ENCODE results near the gene RAB23. TPM values are rescaled to one million over a fixed set of nuclear protein-coding genes. Genes with fewer than 3 reads are reported as not detected.

Gene RAB23
- total RNA-seq, 1 experiment from 2014 or later, result 11.7 TPM

GRCh38 chr6:57221191-57221935, 744 bp downstream of the RAB23 start:
- RAD21 ChIA-PET (ENCODE audit: low non-redundant PET in 1 of 2, low total read pairs in 2 of 2, uncharacterized antibody in 2 of 2, unreplicated experiment in 2 of 2), result no interaction called here
- POLR2A ChIA-PET, result interaction anchor here (1.2 to 1.6 kb wide), 2 partner anchors 14 to 92 kb away, joined by 3 to 4 read pairs; no protein-coding TSS in a partner anchor
- CTCF ChIA-PET, result interaction anchor here (1.0 kb wide), 1 partner anchor 9 kb away, joined by 5 read pairs; no protein-coding TSS in a partner anchor
- no TSS peak for BruUV-seq (replicated peaks)
- ATAC-seq (peak; percentile 88), DNase-seq (ENCODE audit: low read depth, low spot score) (peak; percentile 54)
- Histone ChIP-seq H3K9ac (ENCODE audit: low read length) (peak overlapping the region; percentile 78), H3K36me3 (ENCODE audit: control insufficient read depth in 1 of 2, insufficient read depth in 2 of 2, low read length in 2 of 2) (no peaks in the 10 kb centered on the region), H3K27ac (ENCODE audit: low read depth, low read length) (peak overlapping the region; percentile 94), H3K4me1 (ENCODE audit: control insufficient read depth in 1 of 2, insufficient read depth in 2 of 2, low read length in 2 of 2) (peaks cover 3 to 12% of the 10 kb centered on the region in 2 experiments; a peak in 3 of 4 replicates), H3K27me3 (ENCODE audit: insufficient read depth, low read length) (no peaks in the 10 kb centered on the region), H2AFZ (ENCODE audit: low read depth, low read length, poor library complexity, severe bottlenecking) (peak overlapping the region; percentile 97), H3K4me2 (ENCODE audit: low read length) (peak overlapping the region; percentile 95), H3K9me2 (ENCODE audit: insufficient read depth) (no peaks in the 10 kb centered on the region; the same call in 1 of the 2 replicates), H3K79me2 (ENCODE audit: insufficient read depth, low read length) (peaks cover 49% of the 10 kb centered on the region), H3K4me3 (replicated peaks in 1 of 2; ENCODE audit: low read depth in 1 of 2, low read length in 2 of 2) (peak overlapping the region; percentile 78 to 83), H3K9me3 (ENCODE audit: control insufficient read depth in 1 of 2, insufficient read depth in 1 of 2, low read depth in 1 of 2, low read length in 2 of 2) (no peaks in the 10 kb centered on the region), H4K20me1 (ENCODE audit: insufficient read depth) (no peaks in the 10 kb centered on the region)
- intact Hi-C loops (cut with micrococcal nuclease), result no loop called here
- no peak for TF ChIP-seq JUND (IDR thresholded peaks at IDR 0.05)
- no peak for TF ChIP-seq ZFX (IDR thresholded peaks at IDR 0.05)
- TF ChIP-seq SRF (IDR thresholded peaks at IDR 0.05; ENCODE audit: low read depth), result no peak
- peak in 2 of 3 experiments; percentile 31 to 40; a peak in 1 of 6 replicates for TF ChIP-seq CTCF (IDR thresholded peaks at IDR 0.05 in 2 of 3, conservative IDR thresholded peaks at IDR 0.05 in 1 of 3; ENCODE audit: borderline replicate concordance in 1 of 3, insufficient read depth in 1 of 3, low read depth in 2 of 3, low read length in 2 of 3)
- TF ChIP-seq EGR1 (IDR thresholded peaks at IDR 0.05; ENCODE audit: low read depth), result peak; percentile 71
- peak; percentile 0 for TF ChIP-seq POLR2A (IDR thresholded peaks at IDR 0.05; ENCODE audit: borderline replicate concordance, extremely low read depth, insufficient read depth, insufficient read length)
- no peak for TF ChIP-seq ZBTB33 (IDR thresholded peaks at IDR 0.05; ENCODE audit: extremely low read depth, insufficient replicate concordance, low read length)
- no peak for TF ChIP-seq REST (IDR thresholded peaks at IDR 0.05; ENCODE audit: low read depth)
- no peak; the same call in 1 of the 2 replicates for TF ChIP-seq MAX (IDR thresholded peaks at IDR 0.05)
- no peak for TF ChIP-seq CBX3 (IDR thresholded peaks at IDR 0.05; ENCODE audit: low read depth)
- TF ChIP-seq ELF1 (IDR thresholded peaks at IDR 0.05; ENCODE audit: borderline replicate concordance, low read depth), result no peak

All from HCT116 (cell line).